OCI-LY1 (cell line): ENCODE data around the gene PDE4D.

Experiments
- H2AFZ ChIP-seq: fragments of 200-600 bp; sonication (generic), shearing (Covaris generic); 2 replicates; pipeline ENCODE4 v1.6.0; 2014; ENCODE audit warnings: antibody characterized with exemption, mild to moderate bottlenecking, low read length
- H3F3A ChIP-seq: fragments of 200-600 bp; sonication (generic), shearing (Covaris generic); 2 replicates; pipeline ENCODE4 v1.6.0; 2014; ENCODE audit warnings: mild to moderate bottlenecking, antibody characterized with exemption, low read length, moderate library complexity; ENCODE audit not compliant: insufficient read depth
- H3K27ac ChIP-seq: fragments of 200-600 bp; sonication (generic); 2 replicates; pipeline ENCODE4 v1.5.1; 2014; ENCODE audit warnings: low read length, mixed run types, mild to moderate bottlenecking, low read depth; ENCODE audit not compliant: poor library complexity, severe bottlenecking
- H3K27me3 ChIP-seq: fragments of 200-600 bp; sonication (generic); 2 replicates; pipeline ENCODE4 v1.6.0; 2014; ENCODE audit warnings: antibody characterized with exemption, mild to moderate bottlenecking, low read length, moderate library complexity; ENCODE audit not compliant: insufficient read depth
- H3K36me3 ChIP-seq: fragments of 200-600 bp; sonication (generic); 2 replicates; pipeline ENCODE4 v1.6.1; 2014; ENCODE audit warnings: mild to moderate bottlenecking, antibody characterized with exemption, low read length, moderate library complexity, mixed read lengths; ENCODE audit not compliant: insufficient read depth
- H3K4me1 ChIP-seq: fragments of 200-600 bp; sonication (generic); 2 replicates; pipeline ENCODE4 v1.5.1; 2014; ENCODE audit warnings: mild to moderate bottlenecking, low read length, moderate library complexity; ENCODE audit not compliant: insufficient read depth, severe bottlenecking
- H3K4me2 ChIP-seq: fragments of 200-600 bp; sonication (generic), shearing (Covaris generic); 2 replicates; pipeline ENCODE4 v1.6.1; 2014; ENCODE audit warnings: low read length
- H3K4me3 ChIP-seq: fragments of 200-600 bp; sonication (generic); 2 replicates; pipeline ENCODE4 v1.5.1; 2014; ENCODE audit warnings: low read length, low read depth, mild to moderate bottlenecking, mixed read lengths; ENCODE audit not compliant: poor library complexity, severe bottlenecking
- H3K79me2 ChIP-seq: fragments of 200-600 bp; shearing (Covaris generic); 2 replicates; pipeline ENCODE4 v1.6.1; 2016; ENCODE audit warnings: mixed run types, low read length, mixed read lengths; ENCODE audit not compliant: insufficient read depth
- H3K9ac ChIP-seq: fragments of 200-600 bp; sonication (generic), shearing (Covaris generic); 2 replicates; pipeline ENCODE4 v1.6.1; 2014; ENCODE audit warnings: mild to moderate bottlenecking, low read length, mixed read lengths
- H3K9me2 ChIP-seq: fragments of 200-600 bp; sonication (generic), shearing (Covaris generic); 2 replicates; pipeline ENCODE4 v1.6.1; 2014; ENCODE audit warnings: low read depth, mild to moderate bottlenecking, low read length, mixed read lengths
- H3K9me3 ChIP-seq: fragments of 200-600 bp; shearing (Covaris generic); 2 replicates; pipeline ENCODE4 v1.6.1; 2014; ENCODE audit warnings: low read length, mixed read lengths
- H4K20me1 ChIP-seq: fragments of 200-600 bp; sonication (generic), shearing (Covaris generic); 2 replicates; pipeline ENCODE4 v1.6.0; 2016; ENCODE audit warnings: mild to moderate bottlenecking, low read length; ENCODE audit not compliant: insufficient read depth
- EZH2 ChIP-seq: fragments of 200-600 bp; sonication (generic), shearing (Covaris generic); IDR thresholded peaks from 2 replicates; pipeline ENCODE4 v1.8.0; 2017; ENCODE audit warnings: borderline replicate concordance, mixed run types, mild to moderate bottlenecking, antibody characterized with exemption, low read length, moderate library complexity, mixed read lengths
- TF ChIP-seq, protein P1 (sequence below): fragments of 200-600 bp; sonication (generic), shearing (Covaris generic); IDR thresholded peaks from 2 replicates; pipeline ENCODE4 v1.5.1; 2017; ENCODE audit warnings: mild to moderate bottlenecking, antibody characterized with exemption, low read length, moderate library complexity, mixed read lengths

The PDE4D gene

GRCh38 chr5:59275170-59275509 is 618.4 kb downstream of the PDE4D start:
- TF ChIP-seq, protein P1, sequence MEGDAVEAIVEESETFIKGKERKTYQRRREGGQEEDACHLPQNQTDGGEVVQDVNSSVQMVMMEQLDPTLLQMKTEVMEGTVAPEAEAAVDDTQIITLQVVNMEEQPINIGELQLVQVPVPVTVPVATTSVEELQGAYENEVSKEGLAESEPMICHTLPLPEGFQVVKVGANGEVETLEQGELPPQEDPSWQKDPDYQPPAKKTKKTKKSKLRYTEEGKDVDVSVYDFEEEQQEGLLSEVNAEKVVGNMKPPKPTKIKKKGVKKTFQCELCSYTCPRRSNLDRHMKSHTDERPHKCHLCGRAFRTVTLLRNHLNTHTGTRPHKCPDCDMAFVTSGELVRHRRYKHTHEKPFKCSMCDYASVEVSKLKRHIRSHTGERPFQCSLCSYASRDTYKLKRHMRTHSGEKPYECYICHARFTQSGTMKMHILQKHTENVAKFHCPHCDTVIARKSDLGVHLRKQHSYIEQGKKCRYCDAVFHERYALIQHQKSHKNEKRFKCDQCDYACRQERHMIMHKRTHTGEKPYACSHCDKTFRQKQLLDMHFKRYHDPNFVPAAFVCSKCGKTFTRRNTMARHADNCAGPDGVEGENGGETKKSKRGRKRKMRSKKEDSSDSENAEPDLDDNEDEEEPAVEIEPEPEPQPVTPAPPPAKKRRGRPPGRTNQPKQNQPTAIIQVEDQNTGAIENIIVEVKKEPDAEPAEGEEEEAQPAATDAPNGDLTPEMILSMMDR = no peak
- TF ChIP-seq EZH2 = no peak
- H3F3A ChIP-seq = no peaks in the 10 kb centered on the region
- H3K36me3 ChIP-seq = no peaks in the 10 kb centered on the region
- no peaks in the 10 kb centered on the region for H4K20me1 ChIP-seq
- no peaks in the 10 kb centered on the region for H3K27me3 ChIP-seq
- no peak overlapping the region for H3K27ac ChIP-seq
- no peaks in the 10 kb centered on the region for H3K9me2 ChIP-seq
- H3K4me3 ChIP-seq = no peak overlapping the region
- H3K4me1 ChIP-seq = no peaks in the 10 kb centered on the region
- no peak overlapping the region for H2AFZ ChIP-seq
- H3K79me2 ChIP-seq = no peaks in the 10 kb centered on the region
- no peak overlapping the region for H3K4me2 ChIP-seq
- no peak overlapping the region for H3K9ac ChIP-seq
- no peaks in the 10 kb centered on the region for H3K9me3 ChIP-seq

GRCh38 chr5:59274106-59274636 is 619.4 kb downstream of the PDE4D start:
- no peak overlapping the region for H2AFZ ChIP-seq
- H3K4me2 ChIP-seq = no peak overlapping the region
- H3K27ac ChIP-seq = no peak overlapping the region
- no peaks in the 10 kb centered on the region for H3K9me2 ChIP-seq
- H3K27me3 ChIP-seq = no peaks in the 10 kb centered on the region
- H3K9me3 ChIP-seq = no peaks in the 10 kb centered on the region
- no peaks in the 10 kb centered on the region for H3K36me3 ChIP-seq
- no peak for TF ChIP-seq EZH2
- TF ChIP-seq, protein P1 = no peak
- H3K4me1 ChIP-seq = no peaks in the 10 kb centered on the region
- H3K4me3 ChIP-seq = no peak overlapping the region
- no peaks in the 10 kb centered on the region for H4K20me1 ChIP-seq
- no peak overlapping the region for H3K9ac ChIP-seq
- H3K79me2 ChIP-seq = no peaks in the 10 kb centered on the region
- H3F3A ChIP-seq = no peaks in the 10 kb centered on the region

DNA sequence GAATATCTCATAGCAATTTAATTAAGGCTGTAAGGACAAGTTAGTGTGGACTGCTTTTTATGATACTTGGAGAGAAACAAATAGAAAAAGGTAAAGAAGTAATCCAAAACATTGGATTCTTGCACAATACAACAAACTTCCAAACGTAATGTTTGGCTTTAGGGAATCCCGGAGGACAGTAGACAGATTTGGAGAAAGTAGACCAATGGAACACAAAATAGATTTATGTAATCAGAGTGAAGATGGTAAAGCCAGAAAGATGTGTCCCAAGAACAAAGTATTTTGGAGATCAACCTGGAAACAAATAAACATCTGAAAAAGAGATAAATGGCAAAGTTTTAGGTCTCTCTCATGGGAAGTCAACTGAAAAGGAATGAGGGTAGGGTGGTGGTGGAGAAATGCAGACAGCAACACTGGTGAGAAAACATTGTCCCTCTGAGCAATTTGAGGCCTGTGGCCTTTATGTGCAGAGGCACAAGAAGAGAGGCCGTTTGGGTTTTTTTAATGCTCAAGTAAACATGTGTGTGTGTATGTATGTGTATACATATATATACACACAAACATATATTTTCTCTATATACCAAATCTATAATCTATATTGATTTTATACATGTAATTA is 620.6 kb downstream of the PDE4D start:
- no peak overlapping the region for H3K4me2 ChIP-seq
- H3K9me2 ChIP-seq = no peaks in the 10 kb centered on the region
- no peak overlapping the region for H3K4me3 ChIP-seq
- no peak overlapping the region for H3K27ac ChIP-seq
- H4K20me1 ChIP-seq = no peaks in the 10 kb centered on the region
- no peaks in the 10 kb centered on the region for H3K9me3 ChIP-seq
- no peaks in the 10 kb centered on the region for H3K4me1 ChIP-seq
- no peak overlapping the region for H3K9ac ChIP-seq
- no peak overlapping the region for H2AFZ ChIP-seq
- TF ChIP-seq EZH2 = no peak
- TF ChIP-seq, protein P1 = no peak
- no peaks in the 10 kb centered on the region for H3K27me3 ChIP-seq
- no peaks in the 10 kb centered on the region for H3K36me3 ChIP-seq
- no peaks in the 10 kb centered on the region for H3F3A ChIP-seq
- no peaks in the 10 kb centered on the region for H3K79me2 ChIP-seq
